Trophoblast cell (in vitro differentiated cells and primary cell): ENCODE results near the gene MPPED2.

Experiments used
- DNase-seq, 2 donors: peaks; one replicate each; pipeline ENCODE4 v3.0.0-alpha.2; 2016
- H2AFZ ChIP-seq: 2 replicates; pipeline ENCODE4 v1.6.1; 2013; ENCODE audit warnings: low read length, moderate library complexity, mild to moderate bottlenecking; ENCODE audit not compliant: insufficient read depth, poor library complexity
- H2AK5ac ChIP-seq: 2 replicates; pipeline ENCODE4 v1.6.1; 2013; ENCODE audit warnings: mild to moderate bottlenecking, low read length
- H2BK120ac ChIP-seq: 2 replicates; pipeline ENCODE4 v1.6.1; 2013; ENCODE audit warnings: low read length, mild to moderate bottlenecking, moderate library complexity; ENCODE audit not compliant: insufficient read depth, poor library complexity
- H2BK12ac ChIP-seq: 2 replicates; pipeline ENCODE4 v1.6.1; 2013; ENCODE audit warnings: mild to moderate bottlenecking, low read length, moderate library complexity
- H2BK5ac ChIP-seq: 2 replicates; pipeline ENCODE4 v1.6.1; 2013; ENCODE audit warnings: low read length, low read depth, moderate library complexity, mild to moderate bottlenecking; ENCODE audit not compliant: poor library complexity
- H3K14ac ChIP-seq: 2 replicates; pipeline ENCODE4 v1.6.1; 2013; ENCODE audit warnings: mild to moderate bottlenecking, low read length
- H3K18ac ChIP-seq: 2 replicates; pipeline ENCODE4 v1.6.1; 2013; ENCODE audit warnings: mild to moderate bottlenecking, low read length
- H3K23ac ChIP-seq: 2 replicates; pipeline ENCODE4 v1.6.1; 2013; ENCODE audit warnings: low read length
- H3K27ac ChIP-seq: 2 replicates; pipeline ENCODE4 v1.5.1; 2013; ENCODE audit warnings: low read depth, mild to moderate bottlenecking, inconsistent platforms, low read length, moderate library complexity
- H3K27me3 ChIP-seq: 2 replicates; pipeline ENCODE4 v1.6.1; 2013; ENCODE audit warnings: inconsistent platforms, mild to moderate bottlenecking, low read length, moderate library complexity; ENCODE audit not compliant: insufficient read depth
- H3K36me3 ChIP-seq, 2 experiments: 1 replicate in 1 of 2; 2 replicates in 1 of 2; pipeline ENCODE4 v1.6.1; 2013; ENCODE audit warnings: low read length in 2 of 2, mild to moderate bottlenecking in 2 of 2, moderate library complexity in 1 of 2; ENCODE audit not compliant: insufficient read depth in 2 of 2, control insufficient read depth in 1 of 2
- H3K4ac ChIP-seq: 2 replicates; pipeline ENCODE4 v1.6.1; 2013; ENCODE audit warnings: low read depth, mild to moderate bottlenecking, low read length, moderate library complexity
- H3K4me1 ChIP-seq, 2 experiments: 1 replicate in 1 of 2; 2 replicates in 1 of 2; pipeline ENCODE4 v1.6.1; 2013; ENCODE audit warnings: low read length in 2 of 2, mild to moderate bottlenecking in 2 of 2, moderate library complexity in 1 of 2; ENCODE audit not compliant: insufficient read depth in 2 of 2, control insufficient read depth in 1 of 2
- H3K4me2 ChIP-seq: 2 replicates; pipeline ENCODE4 v1.6.1; 2013; ENCODE audit warnings: inconsistent platforms, mild to moderate bottlenecking, low read length, moderate library complexity
- H3K4me3 ChIP-seq: 2 replicates; pipeline ENCODE4 v1.5.1; 2013; ENCODE audit warnings: mild to moderate bottlenecking, low read depth, low read length, inconsistent platforms
- H3K79me1 ChIP-seq: one replicate; pipeline ENCODE4 v1.6.1; 2013; ENCODE audit warnings: low read length
- H3K79me2 ChIP-seq: 2 replicates; pipeline ENCODE4 v1.6.1; 2013; ENCODE audit warnings: low read length, mild to moderate bottlenecking; ENCODE audit not compliant: control insufficient read depth, insufficient read depth, poor library complexity
- H3K9ac ChIP-seq: 2 replicates; pipeline ENCODE4 v1.6.1; 2013; ENCODE audit warnings: mild to moderate bottlenecking, low read length
- H3K9me3 ChIP-seq: 2 replicates; pipeline ENCODE4 v1.6.1; 2013; ENCODE audit warnings: low read depth, mild to moderate bottlenecking, control low read depth, inconsistent platforms, low read length; ENCODE audit not compliant: insufficient read depth
- H4K12ac ChIP-seq: 2 replicates; pipeline ENCODE4 v1.6.1; 2013; ENCODE audit warnings: low read depth, mild to moderate bottlenecking, low read length, moderate library complexity
- H4K8ac ChIP-seq: 2 replicates; pipeline ENCODE4 v1.6.1; 2013; ENCODE audit warnings: low read depth, mild to moderate bottlenecking, low read length, moderate library complexity
- H4K91ac ChIP-seq: one replicate; pipeline ENCODE4 v1.6.1; 2013; ENCODE audit warnings: low read depth, mild to moderate bottlenecking, low read length, moderate library complexity
- WGBS: extraction: QIAGEN DNeasy Blood & Tissue Kit; methylation state at CpG from one replicate; pipeline ENCODE4 v1.1.7; 2013; ENCODE audit warnings: missing lambda C conversion rate; ENCODE audit not compliant: insufficient read length, insufficient coverage; ENCODE audit errors: extremely low coverage; 5-methylcytosine and 5-hydroxymethylcytosine counted together

Gene MPPED2

DNA sequence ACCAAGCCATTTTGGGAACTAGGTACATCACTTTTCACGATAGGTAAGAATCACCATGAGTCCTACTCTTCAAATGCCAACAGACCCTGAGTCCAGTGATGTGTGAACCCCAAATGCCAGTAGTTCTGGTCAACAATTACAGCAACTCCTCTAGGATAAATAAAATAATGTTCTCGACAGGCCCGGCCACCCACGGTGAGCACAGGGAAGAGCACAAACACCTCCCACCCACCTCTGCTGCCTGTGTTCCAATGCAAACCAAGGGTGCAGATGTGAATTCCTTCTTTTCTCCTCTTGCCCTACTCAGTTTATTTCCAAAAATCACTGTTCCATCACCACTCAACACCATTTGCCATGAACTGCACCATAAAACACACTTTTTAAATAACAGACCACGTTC is 33.3 kb downstream of the MPPED2 start:
- H3K4me1 ChIP-seq = no peaks in the 10 kb centered on the region
- H3K27me3 ChIP-seq = no peaks in the 10 kb centered on the region
- H3K4me2 ChIP-seq = no peak overlapping the region
- no peaks in the 10 kb centered on the region for H3K79me1 ChIP-seq
- H3K9ac ChIP-seq = no peak overlapping the region
- H3K18ac ChIP-seq = no peak overlapping the region
- no peak overlapping the region for H3K14ac ChIP-seq
- H3K36me3 ChIP-seq = no peaks in the 10 kb centered on the region
- H2AFZ ChIP-seq = no peak overlapping the region
- H4K12ac ChIP-seq = no peak overlapping the region
- H4K8ac ChIP-seq = no peak overlapping the region
- H2BK120ac ChIP-seq = no peak overlapping the region
- no peak overlapping the region for H2BK5ac ChIP-seq
- no peak overlapping the region for H2BK12ac ChIP-seq
- no peaks in the 10 kb centered on the region for H3K79me2 ChIP-seq
- no peaks in the 10 kb centered on the region for H3K9me3 ChIP-seq
- H2AK5ac ChIP-seq = no peak overlapping the region
- H4K91ac ChIP-seq = no peak overlapping the region
- no peak overlapping the region for H3K4me3 ChIP-seq
- H3K4ac ChIP-seq = no peak overlapping the region
- H3K23ac ChIP-seq = no peak overlapping the region
- WGBS = no CpG with 5 or more reads among the region's 5 CpGs
- no peak for DNase-seq
- no peak overlapping the region for H3K27ac ChIP-seq

DNA sequence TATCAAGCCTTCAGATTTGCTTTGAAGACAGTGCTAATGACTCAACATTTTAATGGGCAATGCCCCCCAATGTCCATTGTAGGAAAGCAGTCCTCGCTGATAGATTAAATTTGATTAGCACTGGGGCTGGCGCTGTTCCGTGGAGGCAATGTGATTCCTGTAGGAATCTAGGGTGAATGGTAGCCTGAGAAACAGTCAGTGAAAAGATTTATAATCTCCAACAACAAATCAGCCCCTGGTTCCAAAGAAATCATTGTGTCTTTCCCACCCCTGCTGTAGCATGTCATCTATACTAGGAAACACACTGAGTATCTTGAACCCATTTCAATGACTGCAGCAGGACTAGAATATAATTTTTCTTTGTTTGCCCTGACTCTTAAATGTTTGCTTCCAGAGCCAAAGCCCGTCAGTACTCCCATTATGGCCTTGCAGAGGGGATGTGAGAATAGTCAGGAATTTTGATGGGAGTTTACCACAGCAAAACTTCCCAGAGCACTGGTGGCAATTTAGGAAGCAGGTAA is 36.1 kb downstream of the MPPED2 start:
- no peak overlapping the region for H2AK5ac ChIP-seq
- H3K4me3 ChIP-seq = no peak overlapping the region
- no peak overlapping the region for H3K23ac ChIP-seq
- H4K12ac ChIP-seq = no peak overlapping the region
- no peaks in the 10 kb centered on the region for H3K27me3 ChIP-seq
- no peak for DNase-seq
- no peak overlapping the region for H3K14ac ChIP-seq
- H3K4me2 ChIP-seq = no peak overlapping the region
- H3K27ac ChIP-seq = no peak overlapping the region
- H2BK12ac ChIP-seq = no peak overlapping the region
- H4K8ac ChIP-seq = no peak overlapping the region
- no peak overlapping the region for H4K91ac ChIP-seq
- H2AFZ ChIP-seq = no peak overlapping the region
- no peak overlapping the region for H2BK120ac ChIP-seq
- no peaks in the 10 kb centered on the region for H3K4me1 ChIP-seq
- no peak overlapping the region for H2BK5ac ChIP-seq
- no peak overlapping the region for H3K18ac ChIP-seq
- H3K9me3 ChIP-seq = no peaks in the 10 kb centered on the region
- no peak overlapping the region for H3K9ac ChIP-seq
- no peaks in the 10 kb centered on the region for H3K36me3 ChIP-seq
- H3K79me2 ChIP-seq = no peaks in the 10 kb centered on the region
- WGBS = no CpG with 5 or more reads among the region's 4 CpGs
- no peak overlapping the region for H3K4ac ChIP-seq
- no peaks in the 10 kb centered on the region for H3K79me1 ChIP-seq

DNA sequence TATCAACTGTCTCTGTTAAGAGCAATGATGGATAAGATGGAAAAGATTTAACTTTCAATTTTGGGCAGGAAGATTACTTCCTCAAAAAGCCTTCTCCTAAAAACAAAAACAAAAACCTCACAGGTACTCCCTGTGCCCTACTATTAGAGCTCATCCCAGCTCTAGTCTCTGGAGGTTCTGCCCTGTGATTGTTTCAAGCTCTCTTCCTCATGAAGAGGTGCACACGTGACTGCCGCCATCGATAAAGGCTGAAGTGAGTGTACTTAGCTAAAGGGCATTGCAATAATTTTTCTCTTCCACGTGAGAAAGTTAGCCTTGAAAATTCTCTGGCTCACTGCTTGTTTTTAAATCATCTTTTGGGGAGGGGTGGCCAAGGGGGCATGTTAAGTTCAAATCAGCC is 36.6 kb downstream of the MPPED2 start:
- Histone ChIP-seq H2AK5ac (no peak overlapping the region), H2BK5ac (no peak overlapping the region), H4K8ac (no peak overlapping the region), H3K27ac (no peak overlapping the region), H3K36me3 (no peaks in the 10 kb centered on the region), H3K23ac (no peak overlapping the region), H3K79me1 (no peaks in the 10 kb centered on the region), H3K4me1 (no peaks in the 10 kb centered on the region), H3K14ac (no peak overlapping the region), H3K18ac (no peak overlapping the region), H4K91ac (no peak overlapping the region), H3K9ac (no peak overlapping the region), H2BK120ac (no peak overlapping the region), H3K4ac (no peak overlapping the region), H3K27me3 (no peaks in the 10 kb centered on the region), H2BK12ac (no peak overlapping the region), H3K9me3 (no peaks in the 10 kb centered on the region), H3K79me2 (no peaks in the 10 kb centered on the region), H3K4me3 (no peak overlapping the region), H3K4me2 (no peak overlapping the region), H2AFZ (no peak overlapping the region), H4K12ac (no peak overlapping the region)
- no CpG with 5 or more reads among the region's 4 CpGs for WGBS
- no peak for DNase-seq

DNA sequence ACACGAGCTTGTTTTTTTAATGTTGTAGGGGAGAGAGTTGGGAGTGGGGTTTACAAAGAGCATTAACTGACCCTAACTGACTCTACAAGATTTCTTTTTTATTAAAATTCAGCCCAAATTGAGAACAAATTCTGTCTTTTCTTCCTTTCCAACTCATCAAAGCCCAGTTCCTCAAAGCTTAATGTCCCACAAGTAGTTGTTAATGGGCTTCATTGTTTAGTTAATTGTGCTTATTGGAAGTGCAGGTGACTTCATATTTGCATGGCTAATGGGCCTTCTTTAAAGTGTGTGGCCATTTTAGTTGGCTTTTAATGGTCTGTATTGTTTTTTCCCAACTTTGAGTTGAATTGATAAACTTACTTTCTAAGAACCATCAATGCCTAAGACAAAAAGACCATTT is 39.8 kb downstream of the MPPED2 start:
- Histone ChIP-seq H3K23ac (no peak overlapping the region), H4K12ac (no peak overlapping the region), H3K79me2 (no peaks in the 10 kb centered on the region), H3K9me3 (no peaks in the 10 kb centered on the region), H3K9ac (no peak overlapping the region), H3K27ac (no peak overlapping the region), H4K91ac (no peak overlapping the region), H3K79me1 (no peaks in the 10 kb centered on the region), H3K4ac (no peak overlapping the region), H3K14ac (no peak overlapping the region), H3K18ac (no peak overlapping the region), H2BK12ac (no peak overlapping the region), H3K27me3 (no peaks in the 10 kb centered on the region), H3K4me1 (no peaks in the 10 kb centered on the region), H3K4me3 (no peak overlapping the region), H2BK5ac (no peak overlapping the region), H4K8ac (no peak overlapping the region), H2AFZ (no peak overlapping the region), H3K4me2 (no peak overlapping the region), H2BK120ac (no peak overlapping the region), H2AK5ac (no peak overlapping the region), H3K36me3 (no peaks in the 10 kb centered on the region)
- no CpG with 5 or more reads among the region's 1 CpG for WGBS
- DNase-seq = no peak
